GM12892 (cell line): Measurements from ENCODE around the gene ABCC9.

Source experiments
- POLR2A ChIP-seq: IDR thresholded peaks from 2 replicates; pipeline ENCODE4 v1.6.1; 2011; ENCODE audit warnings: low read depth, low read length, control low read depth
- POLR2AphosphoS5 ChIP-seq: IDR thresholded peaks from 2 replicates; pipeline ENCODE4 v1.6.1; 2011; ENCODE audit warnings: low read depth, low read length, control low read depth

DNA sequence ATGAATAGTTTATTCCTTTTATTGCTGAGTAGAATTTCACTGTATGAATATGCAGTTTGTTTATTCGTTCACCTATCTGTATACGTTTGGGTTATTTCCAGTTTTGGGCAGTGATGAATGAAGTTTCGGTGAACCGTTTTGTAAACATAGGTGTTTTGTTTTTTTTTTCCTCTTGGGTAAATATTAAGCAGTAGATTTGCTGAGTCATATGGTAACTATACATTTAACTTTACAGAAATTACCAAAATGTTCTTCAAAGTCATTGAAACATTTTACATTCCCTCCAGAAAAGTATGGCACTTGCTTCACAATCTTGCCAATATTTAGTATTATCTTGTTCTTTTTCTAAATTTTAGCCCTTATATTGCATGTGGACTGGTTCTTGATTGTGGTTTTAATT lies 3.8 kb upstream of the ABCC9 start:
- TF ChIP-seq POLR2AphosphoS5 (no peak), POLR2A (no peak)
